Amniotic epithelial cell (primary cell): Measurements from ENCODE around the gene AHNAK2.

Experiments used
- DNase-seq: peaks from one replicate; pipeline ENCODE4 v3.0.0-alpha.2; 2010; ENCODE audit warnings: low read depth

Gene AHNAK2

DNA sequence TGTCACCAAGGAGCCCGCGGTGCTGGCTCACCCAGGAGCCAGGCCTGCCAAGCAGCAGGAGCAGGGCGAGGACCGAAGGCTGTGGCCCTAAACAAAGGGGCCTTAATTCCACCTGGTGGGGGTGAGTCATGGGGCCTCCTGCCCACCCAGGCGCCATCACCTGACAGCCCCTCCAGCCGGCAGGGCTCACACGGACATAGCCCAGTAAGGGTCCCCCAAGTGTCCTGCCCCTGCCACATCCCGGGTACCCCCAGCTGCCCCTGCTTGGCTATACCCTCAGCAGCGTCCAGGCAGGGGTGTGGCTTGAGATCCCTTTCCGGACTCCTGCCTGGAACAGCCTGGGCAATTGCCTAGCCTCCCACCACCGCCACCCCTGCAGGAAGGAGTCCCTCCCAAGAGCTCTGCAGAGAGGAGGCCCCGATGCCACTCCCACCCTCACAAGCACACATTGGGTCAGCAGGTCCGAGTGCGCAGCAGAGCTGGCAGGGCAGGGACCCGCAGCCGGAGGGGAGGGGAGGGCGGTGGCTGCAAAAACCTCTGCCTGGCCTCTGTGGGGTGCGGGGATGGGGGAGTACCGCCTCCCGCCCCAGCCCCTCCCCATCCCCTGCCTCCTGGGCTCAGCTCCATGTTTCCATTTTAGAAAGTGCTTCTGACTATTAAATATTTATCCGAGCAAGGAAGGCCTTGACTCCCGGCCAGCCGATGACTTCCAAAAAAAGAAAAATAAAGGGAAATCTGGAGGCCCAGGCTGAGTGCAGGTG lies 4.6 kb downstream of the AHNAK2 start:
- DNase-seq, result no peak

DNA sequence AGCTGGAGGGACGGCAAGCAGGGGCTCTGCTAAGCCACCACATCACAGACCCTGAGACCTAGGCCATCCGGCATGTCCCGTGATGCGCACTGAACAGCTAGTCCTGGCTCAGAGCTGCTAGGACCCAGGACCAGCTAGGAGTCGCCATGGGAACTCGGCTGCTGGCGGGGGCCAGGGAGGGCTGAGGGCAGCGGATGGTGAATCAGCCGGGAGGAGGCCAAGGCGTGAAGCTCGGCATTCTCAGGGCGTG lies 5.1 kb downstream of the AHNAK2 start:
- DNase-seq, result peak; percentile 88

DNA sequence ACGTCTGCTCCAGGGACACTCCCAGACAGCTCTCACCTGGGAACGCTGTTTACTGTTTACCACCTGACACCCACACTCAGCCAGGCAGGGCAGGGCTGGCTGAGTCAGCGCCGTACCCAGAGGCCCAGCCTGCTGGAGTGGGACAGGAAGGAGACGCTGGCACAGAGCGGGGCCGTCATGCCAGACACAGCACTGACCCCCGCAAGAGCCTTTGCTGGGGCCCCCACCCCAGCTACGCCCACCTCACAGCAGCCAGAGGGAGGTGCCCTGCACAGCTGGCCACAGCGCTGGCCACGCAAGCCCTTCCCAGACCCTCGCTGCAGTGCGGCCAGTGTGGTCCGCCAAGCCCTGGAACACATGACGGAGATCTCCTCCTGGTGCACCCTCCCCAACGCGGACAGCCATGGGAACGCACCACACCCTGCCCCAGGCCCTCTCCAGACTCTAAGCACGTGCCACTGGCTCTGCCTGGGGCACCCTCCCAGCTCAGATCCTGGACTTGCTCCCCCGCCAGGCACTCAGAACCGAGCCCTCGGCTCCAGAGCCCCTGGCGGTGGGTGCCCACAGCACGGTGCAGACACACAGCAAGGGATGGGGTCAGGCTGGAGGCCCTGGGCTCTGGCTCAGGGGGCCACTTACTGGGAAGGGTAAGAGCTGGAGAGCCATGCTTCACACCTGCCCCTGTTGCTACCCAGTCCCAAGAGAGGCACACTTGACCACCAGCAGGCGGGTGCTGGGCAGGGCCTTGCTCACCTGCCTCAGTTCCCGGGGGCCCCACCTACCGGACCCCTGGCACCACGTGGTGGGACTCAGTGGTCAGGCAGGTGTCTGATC lies 5.7 kb downstream of the AHNAK2 start:
- peak; percentile 31 for DNase-seq

DNA sequence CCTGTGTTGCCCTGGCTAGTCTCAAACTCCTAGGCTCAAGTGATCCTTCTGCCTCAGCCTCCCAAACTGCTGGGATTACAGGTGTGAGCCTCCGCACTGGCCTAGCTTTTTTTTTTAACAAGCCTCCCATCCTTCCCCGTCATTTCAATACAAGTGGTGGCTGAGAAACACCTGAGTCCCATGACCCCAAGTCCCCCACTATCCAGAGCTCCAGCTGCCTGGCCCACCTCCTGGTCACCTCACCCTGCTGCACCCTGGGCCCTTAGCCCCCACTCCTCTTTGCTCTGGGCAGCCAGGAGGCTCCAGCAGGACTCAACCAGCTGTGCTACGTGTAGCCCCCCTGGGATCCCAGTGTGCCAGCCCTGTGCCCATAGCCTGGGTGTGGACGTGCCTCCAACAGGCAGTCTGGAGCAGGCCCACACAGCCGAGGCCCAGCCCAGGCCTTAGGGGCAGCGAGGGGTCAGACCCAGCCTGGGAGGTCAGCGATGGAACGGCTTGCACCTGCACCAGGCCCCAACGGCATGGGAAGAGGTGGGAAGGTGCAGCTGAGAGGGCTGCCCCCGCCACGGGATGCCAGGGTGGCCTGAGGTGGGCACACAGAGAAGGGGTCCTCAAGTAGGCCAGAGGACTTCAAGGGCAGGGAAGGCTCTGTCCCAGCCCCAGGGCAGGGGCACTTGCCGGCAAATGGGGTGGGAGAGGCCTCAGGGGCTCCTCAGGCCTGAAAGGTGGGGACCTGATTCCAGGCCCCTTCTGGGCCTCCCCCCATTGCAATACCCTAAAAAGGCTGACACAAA lies 6.5 kb downstream of the AHNAK2 start:
- DNase-seq, result no peak

DNA sequence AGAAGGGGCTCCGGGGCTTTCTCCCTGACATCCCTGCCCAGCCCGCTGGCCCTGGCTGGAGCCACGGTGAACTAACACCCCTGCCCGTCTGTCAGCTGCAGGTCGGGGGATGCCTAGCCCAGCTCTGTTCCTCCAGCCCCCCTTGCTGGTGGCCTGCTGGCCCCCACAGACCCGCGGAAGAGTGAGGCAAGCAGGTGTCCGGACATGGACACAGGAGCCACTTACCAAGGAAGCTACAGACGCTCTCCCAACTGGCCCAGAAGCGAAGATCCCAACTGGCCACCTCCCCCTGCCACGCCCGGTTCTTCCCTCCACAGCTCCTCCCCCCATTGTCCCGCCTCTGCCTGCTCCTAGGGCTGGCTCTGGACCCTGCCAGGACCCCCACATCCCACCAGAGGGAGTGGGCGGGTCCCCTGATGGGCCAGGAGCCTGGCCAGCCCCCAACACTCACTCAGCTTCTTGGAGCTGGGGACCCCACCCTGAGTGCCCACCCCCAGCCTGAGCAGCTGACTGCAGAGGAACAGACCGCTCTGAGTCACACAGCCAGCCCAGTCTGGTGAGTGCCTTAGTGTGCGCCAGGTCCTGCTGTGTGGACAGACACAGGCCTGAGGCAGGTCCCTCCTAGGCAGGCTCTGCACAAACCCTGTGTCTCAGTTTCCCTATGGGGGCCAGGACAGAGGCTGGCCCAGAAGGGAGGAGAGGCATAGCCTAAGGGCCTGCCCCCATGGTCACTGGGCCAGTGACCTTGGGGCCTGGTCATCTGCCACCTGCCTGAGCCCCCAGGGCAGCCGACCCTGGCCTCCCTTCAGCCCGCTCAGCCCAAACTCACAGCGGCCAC lies 7.7 kb downstream of the AHNAK2 start:
- peak; percentile 65 for DNase-seq

DNA sequence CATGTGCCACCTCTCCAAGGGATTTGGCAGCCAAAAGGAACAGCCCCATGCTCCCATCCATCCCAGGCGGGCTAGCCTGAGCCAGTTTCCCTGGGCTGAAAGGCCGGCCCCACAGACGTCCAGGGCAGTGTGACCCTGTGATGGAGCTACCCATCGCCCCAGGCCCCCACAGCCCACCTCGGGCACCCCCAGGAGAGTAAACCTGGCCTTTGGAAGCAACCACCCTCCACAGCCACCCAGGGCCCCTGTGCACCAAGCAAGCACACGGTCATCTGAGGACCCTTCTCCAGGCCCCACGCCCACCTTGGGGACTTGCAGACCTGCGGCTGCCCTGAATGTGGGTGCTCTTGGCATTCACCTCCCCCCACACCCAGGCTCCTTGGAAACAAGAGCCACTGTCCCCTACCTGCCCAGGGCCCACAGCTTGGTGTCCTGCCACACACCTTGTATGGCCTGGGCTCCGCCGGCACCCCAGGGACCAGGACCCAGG lies 8.4 kb downstream of the AHNAK2 start:
- DNase-seq, result no peak

DNA sequence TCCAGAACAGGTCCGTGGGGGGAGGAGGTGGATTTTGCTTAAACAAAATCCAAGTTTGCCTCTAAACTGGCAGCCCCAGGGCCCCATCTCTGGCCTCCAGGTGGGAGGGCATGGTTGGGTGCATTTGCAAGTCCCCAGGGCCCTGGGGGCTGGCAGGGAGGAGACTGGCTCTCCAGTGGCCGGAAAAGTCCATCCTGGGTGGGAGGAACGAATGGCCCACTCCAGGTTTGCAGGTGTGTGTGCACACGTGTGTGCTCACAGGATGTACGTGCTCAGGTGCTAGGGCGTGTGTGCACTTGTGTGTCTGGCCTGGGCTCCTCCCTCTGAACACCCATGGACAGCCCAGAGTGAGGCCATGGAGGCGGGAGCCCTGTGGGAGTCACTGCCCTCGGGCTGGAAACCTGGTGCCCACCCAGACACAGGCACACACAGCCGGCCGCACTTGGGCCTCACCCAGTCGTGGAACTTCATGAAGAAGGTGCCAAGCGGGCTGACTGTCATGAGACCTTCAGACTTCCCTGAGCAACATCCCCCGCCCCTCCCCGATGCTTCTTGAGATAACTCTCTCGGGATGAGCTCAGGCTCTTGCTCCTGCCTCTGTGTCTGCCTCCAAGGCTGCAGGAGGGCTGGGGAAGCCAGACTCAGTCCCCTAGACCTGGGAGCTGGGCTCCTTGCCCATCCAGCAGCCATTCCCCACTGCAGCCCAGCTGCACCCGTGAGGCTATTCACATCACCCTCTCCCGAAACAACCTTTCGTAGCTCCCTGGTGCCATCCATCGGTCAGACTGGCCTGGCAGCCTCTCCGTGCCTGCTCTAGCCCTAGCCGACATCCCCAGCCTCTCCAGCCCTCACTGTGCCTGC lies 9.4 kb downstream of the AHNAK2 start:
- DNase-seq, result peak; percentile 35

DNA sequence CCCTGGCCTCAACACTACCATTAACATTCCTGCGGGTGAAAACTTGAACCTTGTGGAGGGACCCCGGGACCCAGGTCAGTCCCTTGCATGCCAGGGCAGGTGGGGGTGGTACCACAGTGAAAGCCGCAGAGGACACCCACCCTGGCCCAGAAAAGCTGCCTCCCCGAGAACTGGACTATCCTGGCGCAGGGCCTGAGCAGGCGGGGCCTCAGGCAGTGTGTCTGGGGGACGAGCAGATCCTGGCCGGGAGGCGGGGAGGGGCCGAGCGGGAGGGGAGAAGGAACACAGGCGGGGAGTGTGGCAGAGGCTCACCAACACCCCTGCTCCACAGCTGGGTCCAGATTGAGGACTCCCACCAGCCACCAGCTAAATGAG lies 10.0 kb downstream of the AHNAK2 start:
- peak; percentile 8 for DNase-seq

DNA sequence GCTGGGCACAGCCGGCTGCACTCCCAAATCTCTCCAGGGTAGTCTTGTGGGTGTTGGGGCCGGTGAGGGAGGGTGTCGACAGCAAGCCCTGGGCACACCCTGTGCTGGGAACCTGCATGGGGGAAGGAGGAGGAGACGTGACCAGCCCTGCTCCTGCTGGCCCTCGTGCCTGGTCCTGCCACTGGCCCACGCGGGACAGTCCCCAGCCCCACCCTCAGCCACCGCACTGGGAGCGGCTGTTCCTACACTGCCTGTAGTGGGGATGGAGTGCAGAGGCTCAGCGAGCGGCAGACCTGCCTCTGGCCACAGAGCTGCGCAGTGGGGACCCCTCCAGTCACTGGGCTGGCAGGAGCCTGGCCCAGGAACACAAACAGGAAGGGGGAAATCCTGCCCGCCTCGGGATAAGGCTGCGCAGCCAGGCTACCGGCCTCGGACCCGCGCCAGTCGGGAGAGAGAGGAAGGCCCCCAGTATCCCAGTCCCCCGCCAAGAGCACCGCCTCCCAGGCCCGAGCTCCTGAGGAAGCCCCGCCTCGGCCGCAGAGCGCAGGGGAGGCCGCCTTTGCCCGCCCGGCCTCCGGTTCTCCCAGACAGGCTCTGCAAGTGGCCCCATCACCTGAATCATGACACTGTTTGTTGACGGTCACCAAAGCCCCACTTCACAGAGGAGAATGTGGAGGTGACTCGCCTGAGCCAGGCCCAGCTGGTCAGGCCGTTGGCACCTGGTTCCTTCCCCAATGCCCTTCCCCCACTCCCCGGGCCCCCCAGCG lies 10.6 kb downstream of the AHNAK2 start:
- no peak for DNase-seq

DNA sequence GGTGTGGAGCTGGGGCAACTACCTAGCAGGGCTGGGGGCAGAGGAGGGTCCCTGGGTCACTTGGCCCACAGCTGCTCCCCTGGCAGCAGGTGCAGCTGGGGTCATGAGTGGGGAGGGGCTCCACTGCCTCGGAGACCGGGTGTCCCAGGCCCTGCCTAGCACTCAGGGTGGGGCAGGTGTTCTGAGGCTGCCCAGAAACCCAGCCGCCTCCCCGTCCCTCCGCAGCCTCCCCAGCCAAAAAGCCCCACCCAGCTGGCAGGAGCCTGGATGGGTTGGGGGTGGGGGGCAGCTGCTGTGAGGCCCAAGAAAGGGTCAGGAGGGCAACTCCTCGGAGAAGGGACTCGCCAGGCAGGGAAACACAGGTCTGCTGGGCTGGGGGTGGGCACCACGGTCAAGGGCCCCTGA lies 11.2 kb downstream of the AHNAK2 start:
- DNase-seq, result no peak

DNA sequence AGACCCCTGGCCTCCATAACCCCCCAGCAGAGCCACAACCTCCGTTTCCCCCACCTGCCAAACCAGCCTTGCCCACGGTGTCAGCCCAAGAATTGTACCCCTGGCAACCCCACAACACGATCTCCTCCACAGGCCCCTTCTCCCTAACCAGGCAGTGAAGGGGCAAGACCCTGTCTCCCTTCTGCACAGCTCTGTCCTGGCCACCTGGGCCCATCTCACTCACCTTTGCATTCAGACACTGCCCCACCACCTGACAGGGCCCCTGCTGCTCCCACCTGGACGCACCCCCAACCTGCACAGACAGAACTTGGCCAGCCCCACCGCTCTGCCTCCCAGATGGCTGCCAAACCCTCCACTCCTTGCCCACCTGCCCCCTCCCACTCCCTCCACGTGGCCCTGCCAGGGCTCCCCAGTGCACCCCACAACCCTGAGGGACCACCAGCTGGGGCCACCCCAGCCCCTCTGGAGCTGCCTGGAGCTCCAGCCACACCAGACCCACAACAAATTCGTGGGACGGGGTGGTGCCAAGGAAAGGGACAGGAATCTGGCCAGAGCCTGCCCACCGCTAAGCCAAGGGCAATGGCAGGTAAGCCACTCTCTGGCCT lies 11.8 kb downstream of the AHNAK2 start:
- no peak for DNase-seq

DNA sequence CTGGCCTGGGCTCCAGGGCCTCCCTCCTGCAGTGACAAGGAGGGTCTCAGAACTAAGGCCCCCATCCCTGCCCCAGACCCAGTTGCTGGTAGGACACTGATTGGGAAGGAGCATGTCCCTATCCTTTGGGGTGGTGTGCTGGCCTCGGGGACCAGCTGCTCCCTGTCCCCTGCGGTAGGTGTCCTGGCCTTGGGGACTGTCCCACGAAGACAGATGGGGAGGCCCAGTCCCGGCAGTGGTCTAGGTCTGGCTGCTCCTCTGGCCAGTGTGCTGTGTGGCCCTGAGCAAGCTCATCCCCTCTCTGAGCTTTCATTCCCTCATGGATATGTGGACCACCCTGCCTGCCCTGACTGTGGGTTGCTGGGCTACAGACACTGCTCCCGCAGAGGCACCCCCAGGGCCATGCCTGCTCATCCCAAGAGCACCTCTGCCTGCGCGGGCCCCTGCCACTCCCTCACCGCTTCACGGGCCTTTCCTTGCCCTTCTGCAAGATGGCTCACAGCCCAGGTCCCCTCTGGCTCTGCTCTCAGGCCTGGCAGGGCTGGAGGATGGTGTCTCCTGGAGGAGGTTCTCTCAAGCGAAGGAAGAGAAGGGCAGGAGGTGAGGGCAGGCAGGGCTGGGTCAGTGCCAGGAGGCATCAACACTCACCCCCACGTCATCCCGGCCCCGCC lies 12.5 kb downstream of the AHNAK2 start:
- no peak for DNase-seq

DNA sequence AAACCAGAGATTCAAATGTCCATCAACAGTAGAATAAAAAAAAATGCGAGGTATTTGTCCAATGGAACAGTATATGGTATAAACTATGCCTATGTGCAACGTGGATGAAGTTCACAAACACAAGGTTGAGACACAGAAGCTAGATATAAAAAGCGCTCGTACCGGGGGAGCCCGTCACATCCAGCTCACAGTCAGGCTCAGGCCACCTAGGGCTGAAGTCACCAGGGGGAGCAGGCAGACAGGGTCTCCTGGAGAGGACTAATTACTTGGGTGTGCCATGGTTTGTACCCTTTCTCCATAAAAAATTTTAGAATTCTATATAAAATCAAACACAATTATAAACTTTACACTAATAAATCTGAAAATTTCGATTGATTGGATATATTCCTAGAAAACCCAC lies 13.6 kb downstream of the AHNAK2 start:
- no peak for DNase-seq

DNA sequence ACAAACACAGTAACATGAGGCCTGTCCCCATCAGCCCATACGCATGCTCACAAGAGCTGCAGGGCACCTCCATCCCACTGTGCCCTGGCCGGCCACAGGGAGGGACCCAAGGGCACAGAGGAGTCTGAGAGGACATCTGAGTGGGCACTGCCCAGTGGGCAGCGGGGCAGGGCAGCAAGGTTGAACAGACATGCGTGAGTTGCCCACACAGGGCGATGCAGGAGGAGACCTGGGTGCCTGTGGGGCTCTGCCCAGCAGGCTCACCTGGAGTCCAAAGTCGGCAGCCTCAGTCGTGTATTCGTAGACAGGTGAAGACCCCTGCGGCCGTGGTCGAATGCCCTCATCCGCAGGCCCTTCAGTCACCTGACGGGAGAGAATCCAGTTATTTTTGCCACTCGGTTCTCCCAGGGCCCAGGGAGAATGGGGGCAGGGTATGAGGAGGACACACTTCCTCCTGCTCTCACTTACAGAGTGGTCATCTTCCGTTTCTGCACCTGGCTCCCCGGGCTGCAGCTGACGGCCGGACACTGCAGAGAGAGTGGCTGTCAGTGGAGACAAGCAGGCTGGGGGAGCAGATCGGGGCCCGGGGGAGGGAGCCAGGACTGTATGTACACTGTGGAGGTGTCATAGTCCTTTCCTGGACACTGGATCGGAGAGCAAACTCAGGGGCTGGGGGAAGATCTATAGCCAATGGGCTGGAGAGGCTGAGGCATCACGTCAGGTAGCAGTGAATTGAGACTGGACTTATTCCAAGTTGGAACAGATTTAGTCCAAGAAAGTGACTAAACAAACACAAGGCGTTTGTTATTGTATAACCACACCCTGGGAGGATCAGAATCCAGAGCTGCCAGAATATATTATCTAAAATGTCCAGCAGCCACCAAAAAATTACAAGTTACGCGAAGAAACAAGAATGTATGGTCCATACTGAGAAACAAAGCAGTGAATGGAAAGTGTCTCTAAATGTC lies 20.7 kb downstream of the AHNAK2 start:
- DNase-seq, result no peak

DNA sequence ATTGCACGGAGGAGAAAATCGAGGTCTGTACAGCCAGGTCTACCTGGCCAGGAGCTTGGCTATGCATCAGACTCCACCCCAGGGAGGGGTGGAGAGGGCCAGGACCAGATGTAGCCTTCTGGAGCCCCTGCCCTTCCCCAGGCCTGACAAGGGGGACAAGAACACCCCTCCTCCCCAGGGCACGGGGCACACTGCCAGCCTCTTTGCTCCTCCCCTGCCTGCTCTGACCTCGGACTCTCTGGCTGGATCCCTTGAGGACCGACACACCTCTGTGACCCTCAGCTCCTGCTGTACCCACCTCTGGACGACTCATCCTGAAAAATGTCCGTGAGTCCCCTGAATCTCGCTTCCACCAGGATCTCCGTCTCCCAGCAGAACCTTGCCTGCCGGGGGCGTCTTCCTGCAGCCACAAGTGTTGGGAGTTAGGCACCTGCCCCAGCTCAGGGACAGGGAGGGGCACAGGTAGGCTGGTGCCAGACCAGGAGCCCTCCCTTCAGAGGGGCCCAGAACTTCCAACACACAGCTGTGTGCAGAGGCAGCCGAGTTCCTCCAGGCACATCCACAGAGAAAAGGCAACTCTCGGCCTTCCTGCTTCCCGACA lies 21.8 kb downstream of the AHNAK2 start:
- no peak for DNase-seq

DNA sequence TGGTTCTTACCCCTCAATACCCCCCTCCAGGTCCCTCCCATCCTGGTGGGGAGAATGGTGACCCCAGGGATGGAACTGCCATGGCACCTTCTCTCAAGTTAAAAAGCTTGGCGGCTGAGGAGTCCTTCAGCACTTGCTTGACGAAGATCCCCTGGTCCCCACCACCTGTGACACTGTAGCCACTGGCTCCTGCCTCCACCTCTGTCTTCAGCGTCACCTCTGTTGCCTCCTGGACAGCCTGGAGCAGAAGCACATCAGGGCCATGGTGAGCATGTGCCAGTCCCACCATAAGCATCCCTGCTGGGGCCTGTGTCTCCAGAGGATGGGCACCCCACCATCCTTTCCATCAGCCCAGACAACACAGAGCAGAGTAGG lies 22.8 kb downstream of the AHNAK2 start:
- DNase-seq, result no peak

DNA sequence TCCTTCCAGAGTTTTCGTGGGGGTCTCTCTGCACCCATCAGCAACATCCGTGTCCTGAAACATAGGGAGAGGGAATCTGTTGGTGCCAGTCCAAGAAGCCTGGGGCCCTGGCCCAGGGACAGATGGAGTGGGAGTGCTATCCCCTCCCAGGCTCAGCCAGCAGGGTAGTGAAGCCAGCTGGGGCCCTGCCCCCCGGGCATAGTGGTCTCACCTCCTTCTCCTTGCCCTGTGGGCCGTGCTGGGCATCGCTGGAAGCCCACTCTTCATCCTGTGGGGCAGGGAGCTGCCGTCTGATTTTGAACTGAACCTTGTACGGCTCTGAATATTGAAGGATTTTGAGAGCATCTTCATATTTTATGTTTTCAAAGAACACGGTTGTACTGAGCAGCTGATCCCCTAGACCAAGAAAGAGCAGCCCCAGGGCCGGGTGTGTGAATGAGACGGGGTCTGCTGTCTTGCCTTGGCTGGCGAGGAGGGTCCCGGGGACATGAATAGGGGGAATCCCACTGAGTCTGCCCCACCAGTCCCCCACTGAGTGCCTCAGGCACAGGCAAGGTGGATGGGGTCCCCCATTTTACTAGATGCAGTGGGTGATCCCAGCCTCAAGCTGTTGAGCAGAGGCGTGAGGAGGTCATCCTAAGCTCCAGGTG lies 23.3 kb downstream of the AHNAK2 start:
- no peak for DNase-seq
